Liver (tissue), 3 donors: ENCODE data around the gene OR1A1.

Experiments
- EGR1 ChIP-seq, 2 donors: IDR thresholded peaks; 2 replicates each; pipeline ENCODE4 v1.6.1; 2016 to 2018; ENCODE audit warnings: antibody characterized with exemption in 2 of 2, low read depth in 2 of 2
- FOXA1 ChIP-seq: IDR thresholded peaks from 2 replicates; pipeline ENCODE4 v1.6.1; 2016; ENCODE audit warnings: antibody characterized with exemption
- GABPA ChIP-seq, 2 donors: IDR thresholded peaks in 1 of 2; conservative IDR thresholded peaks in 1 of 2; 2 replicates each; pipeline ENCODE4 v1.6.1; 2016; ENCODE audit warnings: antibody characterized with exemption in 2 of 2, mild to moderate bottlenecking in 1 of 2, moderate library complexity in 1 of 2
- JUND ChIP-seq, 2 donors: IDR thresholded peaks; 2 replicates each; pipeline ENCODE4 v1.6.1; 2016; ENCODE audit warnings: antibody characterized with exemption in 2 of 2
- NR2F2 ChIP-seq: IDR thresholded peaks from 2 replicates; pipeline ENCODE4 v1.6.1; 2016; ENCODE audit warnings: antibody characterized with exemption
- RAD21 ChIP-seq, 2 donors: IDR thresholded peaks; 2 replicates each; pipeline ENCODE4 v1.6.1; 2016; ENCODE audit warnings: antibody characterized with exemption in 2 of 2, mild to moderate bottlenecking in 2 of 2
- RXRA ChIP-seq, 2 donors: IDR thresholded peaks; 2 replicates each; pipeline ENCODE4 v1.6.1; 2017 to 2018; ENCODE audit warnings: antibody characterized with exemption in 2 of 2, mild to moderate bottlenecking in 1 of 2
- TAF1 ChIP-seq: conservative IDR thresholded peaks from 2 replicates; pipeline ENCODE4 v1.6.1; 2016; ENCODE audit warnings: antibody characterized with exemption, mild to moderate bottlenecking
- YY1 ChIP-seq: IDR thresholded peaks from 2 replicates; pipeline ENCODE4 v1.6.1; 2016; ENCODE audit warnings: antibody characterized with exemption, mild to moderate bottlenecking
- TF ChIP-seq, protein P1 (sequence below): fragments of 150-350 bp; IDR thresholded peaks from 2 replicates; pipeline ENCODE4 v1.5.1; 2017; ENCODE audit warnings: improper control_type of control experiment, low read depth, low read length; ENCODE audit not compliant: missing input control
- TF ChIP-seq, protein P2 (sequence below): IDR thresholded peaks from 2 replicates; pipeline ENCODE4 v1.6.1; 2016; ENCODE audit warnings: antibody characterized with exemption
- TF ChIP-seq, protein P3 (sequence below): IDR thresholded peaks from 2 replicates; pipeline ENCODE4 v1.6.1; 2016; ENCODE audit warnings: antibody characterized with exemption, mild to moderate bottlenecking
- TF ChIP-seq, protein P4 (sequence below): IDR thresholded peaks from 2 replicates; pipeline ENCODE4 v1.6.1; 2016; ENCODE audit warnings: antibody characterized with exemption
- TF ChIP-seq, protein P5 (sequence below): IDR thresholded peaks from 2 replicates; pipeline ENCODE4 v1.6.1; 2016; ENCODE audit warnings: antibody characterized with exemption
- donor health status: healthy.
- donor health status: healthy.

DNA sequence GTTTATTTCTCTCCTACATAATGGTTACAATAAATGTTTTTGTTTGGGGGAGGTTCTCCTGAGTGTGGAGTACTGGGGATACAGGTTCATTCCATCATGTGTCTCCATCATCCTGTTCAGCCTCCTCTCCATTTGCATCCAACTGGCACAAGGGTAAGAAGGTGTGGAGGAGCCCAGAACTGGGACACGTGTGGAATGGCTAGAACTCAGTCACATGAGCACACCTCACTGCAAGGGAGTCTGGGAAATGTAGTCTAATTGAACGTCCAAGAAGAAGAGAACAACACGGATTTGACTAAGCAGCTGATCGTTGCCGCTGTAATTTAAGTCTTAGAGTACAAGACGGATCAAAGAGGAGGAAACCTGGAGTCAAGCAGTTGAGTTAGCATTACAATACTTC lies 6.1 kb downstream of the OR1A1 start:
- TF ChIP-seq, protein P1, sequence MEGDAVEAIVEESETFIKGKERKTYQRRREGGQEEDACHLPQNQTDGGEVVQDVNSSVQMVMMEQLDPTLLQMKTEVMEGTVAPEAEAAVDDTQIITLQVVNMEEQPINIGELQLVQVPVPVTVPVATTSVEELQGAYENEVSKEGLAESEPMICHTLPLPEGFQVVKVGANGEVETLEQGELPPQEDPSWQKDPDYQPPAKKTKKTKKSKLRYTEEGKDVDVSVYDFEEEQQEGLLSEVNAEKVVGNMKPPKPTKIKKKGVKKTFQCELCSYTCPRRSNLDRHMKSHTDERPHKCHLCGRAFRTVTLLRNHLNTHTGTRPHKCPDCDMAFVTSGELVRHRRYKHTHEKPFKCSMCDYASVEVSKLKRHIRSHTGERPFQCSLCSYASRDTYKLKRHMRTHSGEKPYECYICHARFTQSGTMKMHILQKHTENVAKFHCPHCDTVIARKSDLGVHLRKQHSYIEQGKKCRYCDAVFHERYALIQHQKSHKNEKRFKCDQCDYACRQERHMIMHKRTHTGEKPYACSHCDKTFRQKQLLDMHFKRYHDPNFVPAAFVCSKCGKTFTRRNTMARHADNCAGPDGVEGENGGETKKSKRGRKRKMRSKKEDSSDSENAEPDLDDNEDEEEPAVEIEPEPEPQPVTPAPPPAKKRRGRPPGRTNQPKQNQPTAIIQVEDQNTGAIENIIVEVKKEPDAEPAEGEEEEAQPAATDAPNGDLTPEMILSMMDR, result no peak
- TF ChIP-seq TAF1 (no peak), EGR1 (IDR thresholded peaks at IDR 0.05; ENCODE audit: low read depth in 2 of 2) (no peak), RXRA (IDR thresholded peaks at IDR 0.05) (no peak), RAD21 (IDR thresholded peaks at IDR 0.05) (no peak), JUND (IDR thresholded peaks at IDR 0.05) (no peak), NR2F2 (no peak), FOXA1 (no peak), YY1 (no peak), GABPA (IDR thresholded peaks at IDR 0.05 in 1 of 2, conservative IDR thresholded peaks at IDR 0.05 in 1 of 2) (no peak)
- TF ChIP-seq, protein P2, sequence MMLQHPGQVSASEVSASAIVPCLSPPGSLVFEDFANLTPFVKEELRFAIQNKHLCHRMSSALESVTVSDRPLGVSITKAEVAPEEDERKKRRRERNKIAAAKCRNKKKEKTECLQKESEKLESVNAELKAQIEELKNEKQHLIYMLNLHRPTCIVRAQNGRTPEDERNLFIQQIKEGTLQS, result no peak
- TF ChIP-seq, protein P3, sequence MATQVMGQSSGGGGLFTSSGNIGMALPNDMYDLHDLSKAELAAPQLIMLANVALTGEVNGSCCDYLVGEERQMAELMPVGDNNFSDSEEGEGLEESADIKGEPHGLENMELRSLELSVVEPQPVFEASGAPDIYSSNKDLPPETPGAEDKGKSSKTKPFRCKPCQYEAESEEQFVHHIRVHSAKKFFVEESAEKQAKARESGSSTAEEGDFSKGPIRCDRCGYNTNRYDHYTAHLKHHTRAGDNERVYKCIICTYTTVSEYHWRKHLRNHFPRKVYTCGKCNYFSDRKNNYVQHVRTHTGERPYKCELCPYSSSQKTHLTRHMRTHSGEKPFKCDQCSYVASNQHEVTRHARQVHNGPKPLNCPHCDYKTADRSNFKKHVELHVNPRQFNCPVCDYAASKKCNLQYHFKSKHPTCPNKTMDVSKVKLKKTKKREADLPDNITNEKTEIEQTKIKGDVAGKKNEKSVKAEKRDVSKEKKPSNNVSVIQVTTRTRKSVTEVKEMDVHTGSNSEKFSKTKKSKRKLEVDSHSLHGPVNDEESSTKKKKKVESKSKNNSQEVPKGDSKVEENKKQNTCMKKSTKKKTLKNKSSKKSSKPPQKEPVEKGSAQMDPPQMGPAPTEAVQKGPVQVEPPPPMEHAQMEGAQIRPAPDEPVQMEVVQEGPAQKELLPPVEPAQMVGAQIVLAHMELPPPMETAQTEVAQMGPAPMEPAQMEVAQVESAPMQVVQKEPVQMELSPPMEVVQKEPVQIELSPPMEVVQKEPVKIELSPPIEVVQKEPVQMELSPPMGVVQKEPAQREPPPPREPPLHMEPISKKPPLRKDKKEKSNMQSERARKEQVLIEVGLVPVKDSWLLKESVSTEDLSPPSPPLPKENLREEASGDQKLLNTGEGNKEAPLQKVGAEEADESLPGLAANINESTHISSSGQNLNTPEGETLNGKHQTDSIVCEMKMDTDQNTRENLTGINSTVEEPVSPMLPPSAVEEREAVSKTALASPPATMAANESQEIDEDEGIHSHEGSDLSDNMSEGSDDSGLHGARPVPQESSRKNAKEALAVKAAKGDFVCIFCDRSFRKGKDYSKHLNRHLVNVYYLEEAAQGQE, result no peak
- TF ChIP-seq, protein P4, sequence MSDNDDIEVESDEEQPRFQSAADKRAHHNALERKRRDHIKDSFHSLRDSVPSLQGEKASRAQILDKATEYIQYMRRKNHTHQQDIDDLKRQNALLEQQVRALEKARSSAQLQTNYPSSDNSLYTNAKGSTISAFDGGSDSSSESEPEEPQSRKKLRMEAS, result no peak
- TF ChIP-seq, protein P5, sequence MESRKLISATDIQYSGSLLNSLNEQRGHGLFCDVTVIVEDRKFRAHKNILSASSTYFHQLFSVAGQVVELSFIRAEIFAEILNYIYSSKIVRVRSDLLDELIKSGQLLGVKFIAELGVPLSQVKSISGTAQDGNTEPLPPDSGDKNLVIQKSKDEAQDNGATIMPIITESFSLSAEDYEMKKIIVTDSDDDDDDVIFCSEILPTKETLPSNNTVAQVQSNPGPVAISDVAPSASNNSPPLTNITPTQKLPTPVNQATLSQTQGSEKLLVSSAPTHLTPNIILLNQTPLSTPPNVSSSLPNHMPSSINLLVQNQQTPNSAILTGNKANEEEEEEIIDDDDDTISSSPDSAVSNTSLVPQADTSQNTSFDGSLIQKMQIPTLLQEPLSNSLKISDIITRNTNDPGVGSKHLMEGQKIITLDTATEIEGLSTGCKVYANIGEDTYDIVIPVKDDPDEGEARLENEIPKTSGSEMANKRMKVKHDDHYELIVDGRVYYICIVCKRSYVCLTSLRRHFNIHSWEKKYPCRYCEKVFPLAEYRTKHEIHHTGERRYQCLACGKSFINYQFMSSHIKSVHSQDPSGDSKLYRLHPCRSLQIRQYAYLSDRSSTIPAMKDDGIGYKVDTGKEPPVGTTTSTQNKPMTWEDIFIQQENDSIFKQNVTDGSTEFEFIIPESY, result no peak
